Body of pancreas (tissue), 4 donors: ENCODE results near the gene FHOD1. TPM values are rescaled to one million over a fixed set of nuclear protein-coding genes. Genes with fewer than 3 reads are reported as not detected.

ENCODE experiments used
- ATAC-seq: fragments of 150-250 bp; one replicate; pipeline ENCODE4 v1.9.1; 2016
- DNase-seq, 4 donors: peaks; one replicate each; pipeline ENCODE4 v3.0.0-alpha.2; 2019
- H3K27ac ChIP-seq, 4 donors: fragments of 200-600 bp; sonication (generic); 1 replicate in 3 of 4; 2 replicates in 1 of 4; pipeline versions ENCODE4 v1.5.1 to v1.6.1; 2016 to 2019; ENCODE audit warnings: mild to moderate bottlenecking in 1 of 4, mixed read lengths in 1 of 4, moderate library complexity in 1 of 4
- H3K27me3 ChIP-seq, 2 donors: fragments of 200-600 bp; sonication (generic); one replicate each; pipeline ENCODE4 v1.6.0; 2016; ENCODE audit warnings: mild to moderate bottlenecking in 1 of 2
- H3K36me3 ChIP-seq, 2 donors: fragments of 200-600 bp; sonication (generic); replicated peaks in 1 of 2; 2 replicates each; pipeline ENCODE4 v1.5.1; 2016; ENCODE audit warnings: low read depth in 2 of 2; ENCODE audit not compliant: insufficient read depth in 1 of 2
- H3K4me1 ChIP-seq: fragments of 200-600 bp; sonication (generic); one replicate; pipeline ENCODE4 v1.6.0; 2016
- H3K4me3 ChIP-seq, 2 donors: fragments of 200-600 bp; sonication (generic); 1 replicate in 1 of 2; 2 replicates in 1 of 2; pipeline ENCODE4 v1.5.1; 2016 to 2019
- H3K9me3 ChIP-seq, 3 donors: fragments of 200-600 bp; sonication (generic); 1 replicate in 2 of 3; 2 replicates in 1 of 3; pipeline ENCODE4 v1.5.1; 2016
- CTCF ChIP-seq, 7 experiments: fragments of 450-650 bp in 4 of 7; fragments of 200-600 bp in 3 of 7; sonication (generic) in 3 of 7; IDR thresholded peaks; one replicate each; pipeline ENCODE4 v1.5.1; 2016 to 2019; ENCODE audit warnings: antibody characterized with exemption in 7 of 7
- POLR2A ChIP-seq, 3 donors: fragments of 450-650 bp; IDR thresholded peaks; one replicate each; pipeline ENCODE4 v1.6.1; 2016; ENCODE audit warnings: antibody characterized with exemption in 3 of 3, mild to moderate bottlenecking in 2 of 3
- WGBS, 2 donors: methylation state at CpG; one replicate each; pipeline ENCODE4 v1.1.5; 2017; 5-methylcytosine and 5-hydroxymethylcytosine counted together
- intact Hi-C: fragments of 100-400 bp; cut with DNase I; formaldehyde crosslinking; loops from one replicate; pipeline ENCODE4 v1.15.1; 2023
- total RNA-seq, 2 donors: library from RNA; depleted of rRNA; stranded (reverse); fragments of >200 nt; gene quantifications; one replicate each; pipeline ENCODE4 v1.1.0, GENCODE V29; 2016

Gene FHOD1
- total RNA-seq, 2 donors from 2014 or later: 12.2 to 26.4 TPM

- H3K27me3 ChIP-seq: no peaks in the 10 kb centered on the region
- no peaks in the 10 kb centered on the region for H3K9me3 ChIP-seq
- H3K4me3 ChIP-seq: no peak overlapping the region
- peak in 3 of 4 donors; percentile 22 to 52 (median 50) for DNase-seq
- TF ChIP-seq POLR2A (IDR thresholded peaks at IDR 0.05) (no peak), CTCF (IDR thresholded peaks at IDR 0.05) (no peak)
- peak; percentile 71 for ATAC-seq
- H3K36me3 ChIP-seq: no peaks in the 10 kb centered on the region
- intact Hi-C loops: no loop called here
- no peak overlapping the region for H3K27ac ChIP-seq
- 41 to 46% methylated on average over 4 to 5 of the region's 5 CpGs for WGBS, 2 donors
- no peaks in the 10 kb centered on the region for H3K4me1 ChIP-seq
Observed at GRCh38 chr16:67268136-67268579, 20.9 kb upstream of the FHOD1 start.

- H3K36me3 ChIP-seq: no peaks in the 10 kb centered on the region
- no peak overlapping the region for H3K27ac ChIP-seq
- intact Hi-C loops: no loop called here
- no peaks in the 10 kb centered on the region for H3K27me3 ChIP-seq
- no peak overlapping the region for H3K4me3 ChIP-seq
- DNase-seq (no peak), ATAC-seq (no peak)
- H3K9me3 ChIP-seq: no peaks in the 10 kb centered on the region
- H3K4me1 ChIP-seq: no peaks in the 10 kb centered on the region
- no peak for TF ChIP-seq POLR2A (IDR thresholded peaks at IDR 0.05)
- TF ChIP-seq CTCF (IDR thresholded peaks at IDR 0.05): no peak
- WGBS, 2 donors: 59 to 65% methylated on average over 8 of the region's 8 CpGs
Observed at GRCh38 chr16:67265834-67266233, 18.6 kb upstream of the FHOD1 start.

GRCh38 chr16:67264866-67265265 lies 17.6 kb upstream of the FHOD1 start:
- WGBS, 2 donors: 82 to 88% methylated on average over 3 to 5 of the region's 5 CpGs
- Histone ChIP-seq H3K27ac (no peak overlapping the region), H3K4me1 (no peaks in the 10 kb centered on the region), H3K36me3 (no peaks in the 10 kb centered on the region), H3K4me3 (no peak overlapping the region), H3K27me3 (no peaks in the 10 kb centered on the region), H3K9me3 (no peaks in the 10 kb centered on the region)
- intact Hi-C loops: no loop called here
- TF ChIP-seq POLR2A (IDR thresholded peaks at IDR 0.05) (no peak), CTCF (IDR thresholded peaks at IDR 0.05) (no peak)
- ATAC-seq: no peak
- DNase-seq: no peak

- no peak overlapping the region for H3K4me3 ChIP-seq
- TF ChIP-seq CTCF (IDR thresholded peaks at IDR 0.05) (no peak), POLR2A (IDR thresholded peaks at IDR 0.05) (no peak)
- H3K36me3 ChIP-seq: no peaks in the 10 kb centered on the region
- intact Hi-C loops: no loop called here
- DNase-seq (no peak), ATAC-seq (no peak)
- no peaks in the 10 kb centered on the region for H3K4me1 ChIP-seq
- H3K27ac ChIP-seq: no peak overlapping the region
- 76 to 84% methylated on average over 7 to 9 of the region's 9 CpGs for WGBS, 2 donors
- no peaks in the 10 kb centered on the region for H3K27me3 ChIP-seq
- H3K9me3 ChIP-seq: no peaks in the 10 kb centered on the region
Observed at GRCh38 chr16:67264277-67264676, 17.0 kb upstream of the FHOD1 start.

DNA sequence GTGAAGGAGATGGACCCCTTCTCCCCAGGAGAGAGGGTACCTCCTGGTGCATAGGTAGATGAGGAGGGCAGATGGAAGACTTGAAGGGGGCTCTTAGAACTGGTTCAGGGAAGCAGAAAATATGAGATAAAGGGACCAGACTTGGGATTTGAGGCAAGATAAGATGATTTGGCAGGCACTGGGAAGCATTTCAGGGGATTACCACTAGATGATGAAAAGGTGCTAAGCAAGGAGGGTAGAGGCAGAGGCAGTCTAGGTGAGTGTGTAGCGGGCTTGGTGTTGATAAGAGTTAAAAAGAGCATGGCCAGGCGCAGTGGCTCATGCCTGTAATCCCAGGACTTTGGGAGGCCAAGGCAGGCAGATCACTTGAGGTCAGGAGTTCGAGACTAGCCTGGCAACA lies 15.9 kb upstream of the FHOD1 start:
- WGBS, 2 donors: 72 to 76% methylated on average over 3 of the region's 3 CpGs
- intact Hi-C loops: no loop called here
- no peak for TF ChIP-seq CTCF (IDR thresholded peaks at IDR 0.05)
- TF ChIP-seq POLR2A (IDR thresholded peaks at IDR 0.05): no peak
- H3K4me1 ChIP-seq: no peaks in the 10 kb centered on the region
- ATAC-seq (no peak), DNase-seq (no peak)
- no peaks in the 10 kb centered on the region for H3K9me3 ChIP-seq
- H3K4me3 ChIP-seq: no peak overlapping the region
- H3K27ac ChIP-seq: no peak overlapping the region
- no peaks in the 10 kb centered on the region for H3K36me3 ChIP-seq
- no peaks in the 10 kb centered on the region for H3K27me3 ChIP-seq
